ENCODE measurements around the gene AK1. TPM values are rescaled to one million over a fixed set of nuclear protein-coding genes. Genes with fewer than 3 reads are reported as not detected.
A peak's percentile ranks its signal among the peaks of the same experiment; 100 is the strongest.

The AK1 gene
- total RNA-seq, 4 donors from 2014 or later, result 29.9 to 65.1 (median 38.7) TPM

GRCh38 chr9:127852829-127853228, 24.6 kb downstream of the AK1 start:
- no peak for TF ChIP-seq POLR2A (IDR thresholded peaks at IDR 0.05)

GRCh38 chr9:127850286-127850830, 27.1 kb downstream of the AK1 start:
- H3K27me3 ChIP-seq, result no peaks in the 10 kb centered on the region
- H3K27ac ChIP-seq, result peak overlapping the region in 1 of 4 donors; percentile 25

More at GRCh38 chr9:127852829-127853228, 24.6 kb downstream of the AK1 start:
- H3K4me1 ChIP-seq, result peaks cover 0 to 73% (median 31%) of the 10 kb centered on the region in 4 donors
- no peak for DNase-seq (ENCODE audit: low spot score in 2 of 2)
- H3K9me3 ChIP-seq, result no peaks in the 10 kb centered on the region
- peaks cover 0 to 28% (median 0%) of the 10 kb centered on the region in 3 donors for H3K36me3 ChIP-seq
- H3K27me3 ChIP-seq, result no peaks in the 10 kb centered on the region
- 71 to 77% methylated on average over 9 of the region's 9 CpGs for WGBS, 2 donors
- peak overlapping the region in 3 of 4 donors; percentile 71 to 82 (median 73) for H3K4me3 ChIP-seq
- peak overlapping the region in 3 of 4 donors; percentile 8 to 92 (median 91) for H3K27ac ChIP-seq

GRCh38 chr9:127848756-127849504, 28.5 kb downstream of the AK1 start:
- Histone ChIP-seq H3K36me3 (peaks cover 0 to 28% (median 0%) of the 10 kb centered on the region in 3 donors), H3K27ac (no peak overlapping the region), H3K4me1 (peaks cover 0 to 72% (median 30%) of the 10 kb centered on the region in 4 donors), H3K9me3 (no peaks in the 10 kb centered on the region), H3K4me3 (peak overlapping the region in 1 of 4 donors; percentile 71), H3K27me3 (no peaks in the 10 kb centered on the region)
- TF ChIP-seq EP300 (IDR thresholded peaks at IDR 0.05) (no peak), POLR2A (IDR thresholded peaks at IDR 0.05) (no peak), CTCF (IDR thresholded peaks at IDR 0.05) (no peak)
- no peak for DNase-seq (ENCODE audit: low spot score in 2 of 2)
- WGBS, 2 donors, result 88 to 96% methylated on average over 10 of the region's 10 CpGs

More at GRCh38 chr9:127850286-127850830, 27.1 kb downstream of the AK1 start:
- 86 to 88% methylated on average over 17 of the region's 17 CpGs for WGBS, 2 donors
- Histone ChIP-seq H3K9me3 (no peaks in the 10 kb centered on the region), H3K4me1 (peaks cover 0 to 72% (median 36%) of the 10 kb centered on the region in 4 donors), H3K4me3 (peak overlapping the region in 1 of 4 donors; percentile 71), H3K36me3 (peaks cover 0 to 28% (median 0%) of the 10 kb centered on the region in 3 donors)
- no peak for DNase-seq (ENCODE audit: low spot score in 2 of 2)
- no peak for TF ChIP-seq EP300 (IDR thresholded peaks at IDR 0.05)
- TF ChIP-seq POLR2A (IDR thresholded peaks at IDR 0.05), result no peak
- no peak for TF ChIP-seq CTCF (IDR thresholded peaks at IDR 0.05)

- 80 to 85% methylated on average over 12 of the region's 12 CpGs for WGBS, 2 donors
- no peak for DNase-seq (ENCODE audit: low spot score in 2 of 2)
- Histone ChIP-seq H3K27me3 (no peaks in the 10 kb centered on the region), H3K27ac (peak overlapping the region in 2 of 4 donors; percentile 67 to 76), H3K36me3 (peaks cover 0 to 30% (median 0%) of the 10 kb centered on the region in 3 donors), H3K4me1 (peaks cover 0 to 66% (median 26%) of the 10 kb centered on the region in 4 donors), H3K4me3 (no peak overlapping the region), H3K9me3 (no peaks in the 10 kb centered on the region)
- no peak for TF ChIP-seq EP300 (IDR thresholded peaks at IDR 0.05)
- no peak for TF ChIP-seq CTCF (IDR thresholded peaks at IDR 0.05)
- TF ChIP-seq POLR2A (IDR thresholded peaks at IDR 0.05), result no peak
These were observed 29.4 kb downstream of the AK1 start for GRCh38 chr9:127847833-127848755.

GRCh38 chr9:127847178-127847510, 30.3 kb downstream of the AK1 start:
- TF ChIP-seq POLR2A (IDR thresholded peaks at IDR 0.05), result no peak
- TF ChIP-seq CTCF (IDR thresholded peaks at IDR 0.05), result no peak
- no peak for TF ChIP-seq EP300 (IDR thresholded peaks at IDR 0.05)
- no peak for DNase-seq (ENCODE audit: low spot score in 2 of 2)
- no peaks in the 10 kb centered on the region for H3K27me3 ChIP-seq
- H3K27ac ChIP-seq, result peak overlapping the region in 3 of 4 donors; percentile 67 to 79 (median 76)
- H3K36me3 ChIP-seq, result peaks cover 0 to 38% (median 0%) of the 10 kb centered on the region in 3 donors
- WGBS, 2 donors, result 29 to 48% methylated on average over 6 of the region's 6 CpGs
- peaks cover 0 to 56% (median 22%) of the 10 kb centered on the region in 4 donors for H3K4me1 ChIP-seq
- H3K4me3 ChIP-seq, result no peak overlapping the region
- H3K9me3 ChIP-seq, result no peaks in the 10 kb centered on the region

All from tibial nerve (tissue), 4 donors.